OCI-LY1 (cell line): Measurements from ENCODE around the gene DSE.

Source experiments
- H2AFZ ChIP-seq: fragments of 200-600 bp; sonication (generic), shearing (Covaris generic); 2 replicates; pipeline ENCODE4 v1.6.0; 2014; ENCODE audit warnings: antibody characterized with exemption, mild to moderate bottlenecking, low read length
- H3F3A ChIP-seq: fragments of 200-600 bp; sonication (generic), shearing (Covaris generic); 2 replicates; pipeline ENCODE4 v1.6.0; 2014; ENCODE audit warnings: mild to moderate bottlenecking, antibody characterized with exemption, low read length, moderate library complexity; ENCODE audit not compliant: insufficient read depth
- H3K27ac ChIP-seq: fragments of 200-600 bp; sonication (generic); 2 replicates; pipeline ENCODE4 v1.5.1; 2014; ENCODE audit warnings: low read length, mixed run types, mild to moderate bottlenecking, low read depth; ENCODE audit not compliant: poor library complexity, severe bottlenecking
- H3K27me3 ChIP-seq: fragments of 200-600 bp; sonication (generic); 2 replicates; pipeline ENCODE4 v1.6.0; 2014; ENCODE audit warnings: antibody characterized with exemption, mild to moderate bottlenecking, low read length, moderate library complexity; ENCODE audit not compliant: insufficient read depth
- H3K36me3 ChIP-seq: fragments of 200-600 bp; sonication (generic); 2 replicates; pipeline ENCODE4 v1.6.1; 2014; ENCODE audit warnings: mild to moderate bottlenecking, antibody characterized with exemption, low read length, moderate library complexity, mixed read lengths; ENCODE audit not compliant: insufficient read depth
- H3K4me1 ChIP-seq: fragments of 200-600 bp; sonication (generic); 2 replicates; pipeline ENCODE4 v1.5.1; 2014; ENCODE audit warnings: mild to moderate bottlenecking, low read length, moderate library complexity; ENCODE audit not compliant: insufficient read depth, severe bottlenecking
- H3K4me2 ChIP-seq: fragments of 200-600 bp; sonication (generic), shearing (Covaris generic); 2 replicates; pipeline ENCODE4 v1.6.1; 2014; ENCODE audit warnings: low read length
- H3K4me3 ChIP-seq: fragments of 200-600 bp; sonication (generic); 2 replicates; pipeline ENCODE4 v1.5.1; 2014; ENCODE audit warnings: low read length, low read depth, mild to moderate bottlenecking, mixed read lengths; ENCODE audit not compliant: poor library complexity, severe bottlenecking
- H3K79me2 ChIP-seq: fragments of 200-600 bp; shearing (Covaris generic); 2 replicates; pipeline ENCODE4 v1.6.1; 2016; ENCODE audit warnings: mixed run types, low read length, mixed read lengths; ENCODE audit not compliant: insufficient read depth
- H3K9ac ChIP-seq: fragments of 200-600 bp; sonication (generic), shearing (Covaris generic); 2 replicates; pipeline ENCODE4 v1.6.1; 2014; ENCODE audit warnings: mild to moderate bottlenecking, low read length, mixed read lengths
- H3K9me2 ChIP-seq: fragments of 200-600 bp; sonication (generic), shearing (Covaris generic); 2 replicates; pipeline ENCODE4 v1.6.1; 2014; ENCODE audit warnings: low read depth, mild to moderate bottlenecking, low read length, mixed read lengths
- H3K9me3 ChIP-seq: fragments of 200-600 bp; shearing (Covaris generic); 2 replicates; pipeline ENCODE4 v1.6.1; 2014; ENCODE audit warnings: low read length, mixed read lengths
- H4K20me1 ChIP-seq: fragments of 200-600 bp; sonication (generic), shearing (Covaris generic); 2 replicates; pipeline ENCODE4 v1.6.0; 2016; ENCODE audit warnings: mild to moderate bottlenecking, low read length; ENCODE audit not compliant: insufficient read depth
- CTCF ChIP-seq: fragments of 200-600 bp; sonication (generic), shearing (Covaris generic); IDR thresholded peaks from 2 replicates; pipeline ENCODE4 v1.5.1; 2017; ENCODE audit warnings: mild to moderate bottlenecking, antibody characterized with exemption, low read length, moderate library complexity, mixed read lengths
- EZH2 ChIP-seq: fragments of 200-600 bp; sonication (generic), shearing (Covaris generic); IDR thresholded peaks from 2 replicates; pipeline ENCODE4 v1.8.0; 2017; ENCODE audit warnings: borderline replicate concordance, mixed run types, mild to moderate bottlenecking, antibody characterized with exemption, low read length, moderate library complexity, mixed read lengths

DSE gene

GRCh38 chr6:116465246-116465645 lies 94.5 kb downstream of the DSE start:
- no peaks in the 10 kb centered on the region for H3K27me3 ChIP-seq
- no peak overlapping the region for H3K4me3 ChIP-seq
- H3K4me1 ChIP-seq = peaks cover 3% of the 10 kb centered on the region

GRCh38 chr6:116467096-116467495 lies 96.3 kb downstream of the DSE start:
- H3K36me3 ChIP-seq = no peaks in the 10 kb centered on the region
- H3K9me3 ChIP-seq = no peaks in the 10 kb centered on the region
- H3K79me2 ChIP-seq = no peaks in the 10 kb centered on the region
- no peak overlapping the region for H2AFZ ChIP-seq
- H3K4me3 ChIP-seq = no peak overlapping the region
- H4K20me1 ChIP-seq = no peaks in the 10 kb centered on the region
- peaks cover 3% of the 10 kb centered on the region for H3K4me1 ChIP-seq
- no peak overlapping the region for H3K4me2 ChIP-seq
- H3F3A ChIP-seq = no peaks in the 10 kb centered on the region
- H3K27me3 ChIP-seq = no peaks in the 10 kb centered on the region
- H3K9ac ChIP-seq = no peak overlapping the region
- TF ChIP-seq EZH2 = no peak
- no peak for TF ChIP-seq CTCF
- H3K9me2 ChIP-seq = no peaks in the 10 kb centered on the region
- no peak overlapping the region for H3K27ac ChIP-seq

More at GRCh38 chr6:116465246-116465645, 94.5 kb downstream of the DSE start:
- Histone ChIP-seq H3K79me2 (no peaks in the 10 kb centered on the region), H3K9me2 (no peaks in the 10 kb centered on the region), H2AFZ (no peak overlapping the region), H3F3A (no peaks in the 10 kb centered on the region), H4K20me1 (no peaks in the 10 kb centered on the region), H3K36me3 (no peaks in the 10 kb centered on the region), H3K9me3 (no peaks in the 10 kb centered on the region), H3K27ac (no peak overlapping the region), H3K4me2 (no peak overlapping the region), H3K9ac (no peak overlapping the region)
- TF ChIP-seq EZH2 = no peak
- no peak for TF ChIP-seq CTCF

- no peak overlapping the region for H3K27ac ChIP-seq
- TF ChIP-seq EZH2 (no peak), CTCF (no peak)
- H3K27me3 ChIP-seq = no peaks in the 10 kb centered on the region
- H3F3A ChIP-seq = no peaks in the 10 kb centered on the region
- no peaks in the 10 kb centered on the region for H3K79me2 ChIP-seq
- H4K20me1 ChIP-seq = no peaks in the 10 kb centered on the region
- H3K36me3 ChIP-seq = no peaks in the 10 kb centered on the region
- H3K9ac ChIP-seq = no peak overlapping the region
- H3K9me2 ChIP-seq = no peaks in the 10 kb centered on the region
- no peaks in the 10 kb centered on the region for H3K9me3 ChIP-seq
- no peak overlapping the region for H2AFZ ChIP-seq
- H3K4me1 ChIP-seq = no peaks in the 10 kb centered on the region
- H3K4me3 ChIP-seq = no peak overlapping the region
- no peak overlapping the region for H3K4me2 ChIP-seq
Measured at GRCh38 chr6:116467514-116467913, 96.8 kb downstream of the DSE start.
